BJ (cell line): ENCODE data around the gene KBTBD7. TPM values are rescaled to one million over a fixed set of nuclear protein-coding genes. Genes with fewer than 3 reads are reported as not detected.

Experiments used
- CTCF ChIA-PET: fragments of 350-600 bp; formaldehyde crosslinking; extraction: SDS; loops from one replicate; lab custom pipeline; 2021; ENCODE audit warnings: antibody characterized with exemption, inconsistent platforms; lab: Yijun Ruan, JAX
- POLR2A ChIA-PET: fragments of 300-600 bp; sonication (Branson Sonifier 250); formaldehyde crosslinking; extraction: SDS; loops from one replicate; lab custom pipeline; 2021; ENCODE audit warnings: antibody characterized with exemption; lab: Charles Lee
- DNase-seq: peaks from one replicate; pipeline ENCODE4 v3.0.0-alpha.2; 2011; ENCODE audit warnings: low read depth
- H3K27me3 ChIP-seq: 2 replicates; pipeline ENCODE4 v1.6.0; 2011; ENCODE audit warnings: low read length; ENCODE audit not compliant: control insufficient read depth, insufficient read depth
- H3K36me3 ChIP-seq: 2 replicates; pipeline ENCODE4 v1.5.1; 2011; ENCODE audit warnings: low read length; ENCODE audit not compliant: control insufficient read depth, insufficient read depth
- H3K4me3 ChIP-seq: 2 replicates; pipeline ENCODE4 v1.5.1; 2011; ENCODE audit warnings: low read depth, mild to moderate bottlenecking, control low read depth, low read length
- polyA plus RNA-seq: library from polyadenylated mRNA; depleted of rRNA; stranded (reverse); fragments of >200 nt; gene quantifications from 2 replicates; pipeline ENCODE4 v1.2.3, GENCODE V29; 2011; rRNA removed
- TF ChIP-seq, protein P1 (sequence below): IDR thresholded peaks from 2 replicates; pipeline ENCODE4 v1.5.1; 2011; ENCODE audit warnings: low read depth, mild to moderate bottlenecking, control low read depth, inconsistent platforms, low read length, moderate library complexity; ENCODE audit not compliant: insufficient read depth

Gene KBTBD7
- polyA plus RNA-seq, 1 experiment: 3.2 TPM

DNA sequence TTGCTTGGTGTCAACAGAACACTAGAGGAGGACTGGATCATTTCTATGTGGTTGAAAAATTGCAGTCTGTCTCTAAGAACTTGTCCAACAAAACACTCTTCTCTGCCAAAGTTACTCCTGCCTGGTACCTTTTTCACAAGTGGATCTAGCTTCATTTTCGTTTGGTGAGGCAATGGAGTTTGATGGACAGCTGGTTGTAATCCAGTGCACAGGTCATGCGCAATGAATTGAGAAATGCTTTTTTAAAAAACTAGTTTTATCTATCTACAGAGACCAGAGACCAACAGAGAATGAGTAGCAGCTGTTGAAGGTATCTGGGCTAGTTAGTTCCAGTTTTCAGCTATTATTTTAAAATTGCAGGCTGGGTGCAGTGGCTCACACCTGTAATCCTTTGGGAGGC is 49.8 kb downstream of the KBTBD7 start:
- no peaks in the 10 kb centered on the region for H3K27me3 ChIP-seq
- H3K4me3 ChIP-seq: no peak overlapping the region
- CTCF ChIA-PET: no interaction called here
- DNase-seq: no peak
- TF ChIP-seq, protein P1, sequence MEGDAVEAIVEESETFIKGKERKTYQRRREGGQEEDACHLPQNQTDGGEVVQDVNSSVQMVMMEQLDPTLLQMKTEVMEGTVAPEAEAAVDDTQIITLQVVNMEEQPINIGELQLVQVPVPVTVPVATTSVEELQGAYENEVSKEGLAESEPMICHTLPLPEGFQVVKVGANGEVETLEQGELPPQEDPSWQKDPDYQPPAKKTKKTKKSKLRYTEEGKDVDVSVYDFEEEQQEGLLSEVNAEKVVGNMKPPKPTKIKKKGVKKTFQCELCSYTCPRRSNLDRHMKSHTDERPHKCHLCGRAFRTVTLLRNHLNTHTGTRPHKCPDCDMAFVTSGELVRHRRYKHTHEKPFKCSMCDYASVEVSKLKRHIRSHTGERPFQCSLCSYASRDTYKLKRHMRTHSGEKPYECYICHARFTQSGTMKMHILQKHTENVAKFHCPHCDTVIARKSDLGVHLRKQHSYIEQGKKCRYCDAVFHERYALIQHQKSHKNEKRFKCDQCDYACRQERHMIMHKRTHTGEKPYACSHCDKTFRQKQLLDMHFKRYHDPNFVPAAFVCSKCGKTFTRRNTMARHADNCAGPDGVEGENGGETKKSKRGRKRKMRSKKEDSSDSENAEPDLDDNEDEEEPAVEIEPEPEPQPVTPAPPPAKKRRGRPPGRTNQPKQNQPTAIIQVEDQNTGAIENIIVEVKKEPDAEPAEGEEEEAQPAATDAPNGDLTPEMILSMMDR: no peak
- POLR2A ChIA-PET: no interaction called here
- H3K36me3 ChIP-seq: no peaks in the 10 kb centered on the region

Other genes starting within 250 kb of the KBTBD7 start
- gene ELF1, start 175.3 kb downstream of the KBTBD7 start, polyA plus RNA-seq: 35.8 and 41.7 TPM in 2 replicates
- 4.9 and 10.6 TPM in 2 replicates for gene WBP4, start 133.1 kb downstream of the KBTBD7 start, polyA plus RNA-seq
- gene KBTBD6, start 61.8 kb downstream of the KBTBD7 start, polyA plus RNA-seq: 5.1 and 5.7 TPM in 2 replicates
- 5.2 and 8.7 TPM in 2 replicates for gene MTRF1, start 69.0 kb upstream of the KBTBD7 start, polyA plus RNA-seq
- 4.8 and 9.1 TPM in 2 replicates for gene NAA16, start 116.7 kb upstream of the KBTBD7 start, polyA plus RNA-seq